AG04450 (cell line): ENCODE data around the gene PDGFB. TPM values are rescaled to one million over a fixed set of nuclear protein-coding genes. Genes with fewer than 3 reads are reported as not detected.

Source experiments
- CTCF ChIA-PET: fragments of 300-600, 350-600 bp; formaldehyde crosslinking; extraction: SDS; loops from one replicate; lab custom pipeline; 2022; ENCODE audit warnings: antibody characterized with exemption, inconsistent platforms; lab: Charles Lee
- POLR2A ChIA-PET: fragments of 350-600 bp; formaldehyde crosslinking; extraction: SDS; loops from one replicate; lab custom pipeline; 2021; ENCODE audit warnings: antibody characterized with exemption, inconsistent platforms; lab: Yijun Ruan, JAX
- DNase-seq: peaks from one replicate; pipeline ENCODE4 v3.0.0-alpha.2; 2011; ENCODE audit warnings: low read depth, low spot score
- H3K27ac ChIP-seq: one replicate; pipeline ENCODE4 v1.5.1; 2012; ENCODE audit warnings: low read depth, low read length, control low read depth
- H3K27me3 ChIP-seq: one replicate; pipeline ENCODE4 v1.6.0; 2012; ENCODE audit warnings: low read length; ENCODE audit not compliant: control insufficient read depth, insufficient read depth
- H3K4me3 ChIP-seq: 2 replicates; pipeline ENCODE4 v1.5.1; 2011; ENCODE audit warnings: mild to moderate bottlenecking, low read depth, low read length, control low read depth
- H3K9me3 ChIP-seq: 2 replicates; pipeline ENCODE4 v1.5.1; 2012; ENCODE audit warnings: low read length; ENCODE audit not compliant: control insufficient read depth, insufficient read depth
- CTCF ChIP-seq: IDR thresholded peaks from 2 replicates; pipeline ENCODE4 v1.5.1; 2011; ENCODE audit warnings: low read depth, low read length, control low read depth, inconsistent platforms
- polyA plus RNA-seq: library from polyadenylated mRNA; depleted of rRNA; stranded (reverse); fragments of >200 nt; gene quantifications from 2 replicates; pipeline ENCODE4 v1.2.3, GENCODE V29; 2011

Gene PDGFB
- polyA plus RNA-seq, 1 experiment = 0.19 TPM

GRCh38 chr22:39206491-39206890 lies 38.3 kb downstream of the PDGFB start:
- TF ChIP-seq CTCF = no peak
- no peak for DNase-seq
- ChIA-PET POLR2A (interaction anchor here (0.7 kb wide), 1 partner anchor 75 kb away, joined by 6 read pairs; no protein-coding TSS in a partner anchor), CTCF (interaction anchor here (0.7 to 1.2 kb wide), 2 partner anchors 17 to 337 kb away, joined by 3 to 4 read pairs; no protein-coding TSS in a partner anchor)
- Histone ChIP-seq H3K9me3 (no peaks in the 10 kb centered on the region), H3K4me3 (no peak overlapping the region), H3K27me3 (no peaks in the 10 kb centered on the region), H3K27ac (no peak overlapping the region)

DNA sequence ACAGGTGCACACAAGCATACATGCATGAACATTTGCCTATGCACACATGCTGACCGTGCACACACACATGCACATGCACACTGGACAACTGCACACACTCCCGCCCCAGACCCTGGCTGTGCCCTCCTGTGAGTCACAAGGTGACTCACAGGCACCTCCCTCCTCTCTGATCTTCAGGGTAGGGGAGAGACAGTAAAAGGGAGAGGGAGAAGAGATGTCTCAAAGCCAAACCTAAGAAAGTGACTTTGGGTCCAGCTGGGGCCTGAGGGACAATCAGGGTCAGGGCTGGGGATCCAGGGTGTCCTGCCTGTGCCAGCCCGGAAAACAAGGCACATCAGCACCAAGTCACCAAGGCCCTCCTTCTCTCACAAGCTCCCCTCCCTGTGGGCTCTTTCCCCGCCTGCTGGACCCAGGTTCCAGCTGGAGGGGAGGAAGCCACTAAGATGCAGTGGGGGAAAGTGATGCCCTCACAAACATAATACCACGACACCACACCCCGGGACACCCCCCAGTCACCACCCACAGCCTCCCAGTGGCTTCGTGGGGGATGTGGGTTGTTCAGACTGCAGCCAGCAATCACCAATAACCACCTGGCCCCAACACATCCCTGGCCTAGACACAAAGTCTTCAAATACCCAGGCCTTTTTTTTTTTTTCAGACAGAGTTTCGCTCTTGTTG lies 39.3 kb downstream of the PDGFB start:
- POLR2A ChIA-PET = interaction anchor here (0.6 to 0.7 kb wide), 3 partner anchors 13 to 342 kb away, joined by 4 to 13 read pairs (median 6); no protein-coding TSS in a partner anchor
- CTCF ChIA-PET = interaction anchor here (0.5 to 1.2 kb wide), 4 partner anchors 16 to 336 kb away, joined by 3 to 4 read pairs (median 4); no protein-coding TSS in a partner anchor
- H3K4me3 ChIP-seq = no peak overlapping the region
- TF ChIP-seq CTCF = no peak
- H3K27me3 ChIP-seq = no peaks in the 10 kb centered on the region
- H3K27ac ChIP-seq = no peak overlapping the region
- peaks cover 3% of the 10 kb centered on the region; the same call in 1 of the 2 replicates for H3K9me3 ChIP-seq
- no peak for DNase-seq

DNA sequence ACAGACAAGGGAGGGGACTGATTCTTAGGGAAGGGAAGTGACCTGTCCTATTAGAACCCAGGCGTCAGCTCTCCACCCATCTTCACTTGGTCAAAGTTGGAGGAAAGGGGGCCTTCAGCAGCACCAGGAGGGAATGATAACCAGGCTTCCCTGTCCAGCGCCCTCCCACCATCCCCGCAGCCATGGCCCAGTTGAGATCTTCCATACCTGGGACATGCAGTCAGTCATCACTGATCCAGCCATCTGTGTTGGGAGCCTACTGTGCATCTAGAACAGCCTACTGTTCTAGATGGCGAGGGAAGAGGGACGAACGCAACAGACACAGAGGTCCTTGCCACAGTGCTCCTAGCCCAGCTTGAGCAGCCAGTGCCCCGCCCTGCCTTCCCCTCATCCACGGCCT lies 40.6 kb downstream of the PDGFB start:
- no peak for DNase-seq
- ChIA-PET POLR2A (no interaction called here), CTCF (no interaction called here)
- Histone ChIP-seq H3K4me3 (no peak overlapping the region), H3K27me3 (no peaks in the 10 kb centered on the region), H3K9me3 (peaks cover 3% of the 10 kb centered on the region; the same call in 1 of the 2 replicates), H3K27ac (no peak overlapping the region)
- TF ChIP-seq CTCF = no peak

- DNase-seq = no peak
- ChIA-PET CTCF (no interaction called here), POLR2A (no interaction called here)
- peaks cover 16% of the 10 kb centered on the region for H3K9me3 ChIP-seq
- TF ChIP-seq CTCF = no peak
- H3K4me3 ChIP-seq = no peak overlapping the region
- no peak overlapping the region for H3K27ac ChIP-seq
- H3K27me3 ChIP-seq = peaks cover 4% of the 10 kb centered on the region
These were observed 47.2 kb downstream of the PDGFB start for GRCh38 chr22:39197578-39197977.

DNA sequence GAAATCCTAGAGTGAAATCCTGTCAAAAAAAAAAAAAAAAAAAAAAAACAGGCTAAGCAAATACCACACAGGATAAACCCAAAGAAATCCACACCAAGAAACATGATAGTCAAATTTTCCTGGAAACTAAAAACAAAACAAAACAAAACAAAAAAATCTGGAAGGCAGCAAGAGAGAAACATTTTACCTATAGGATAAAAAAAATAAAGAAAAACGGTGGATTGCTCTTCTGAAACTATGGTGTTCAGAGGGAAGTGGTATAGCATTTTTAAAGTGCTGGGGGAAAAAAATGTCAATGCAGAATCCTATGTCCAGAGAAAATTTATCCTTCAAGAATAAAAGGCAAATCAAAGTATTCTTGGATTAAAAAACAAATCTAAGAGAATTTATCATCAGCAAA lies 50.7 kb downstream of the PDGFB start:
- CTCF ChIA-PET = interaction anchor here (0.6 kb wide), 1 partner anchor 122 kb away, joined by 3 read pairs; no protein-coding TSS in a partner anchor
- no peak for TF ChIP-seq CTCF
- DNase-seq = no peak
- H3K27me3 ChIP-seq = peaks cover 4% of the 10 kb centered on the region
- peaks cover 12% of the 10 kb centered on the region for H3K9me3 ChIP-seq
- no peak overlapping the region for H3K27ac ChIP-seq
- POLR2A ChIA-PET = interaction anchor here (0.6 kb wide), 1 partner anchor 213 kb away, joined by 3 read pairs; no protein-coding TSS in a partner anchor
- no peak overlapping the region for H3K4me3 ChIP-seq
